Cortex of kidney (tissue), 1 donor: ENCODE measurements around the gene SH3PXD2A.
"Not testable (repeated sequence)": the region's sequence is repeated elsewhere in the genome, so short reads cannot be mapped to it uniquely, and the experiment has no call there.

Experiments
- DNase-seq: peaks from one replicate; lab custom pipeline; 2025; lab: John Stamatoyannopoulos, UW

The SH3PXD2A gene

GRCh38 chr10:103765168-103765567 is 90.2 kb downstream of the SH3PXD2A start:
- DNase-seq: no peak

- DNase-seq: no peak
These were observed 90.9 kb downstream of the SH3PXD2A start for GRCh38 chr10:103764296-103765088.

GRCh38 chr10:103763374-103764202 is 91.8 kb downstream of the SH3PXD2A start:
- DNase-seq: no peak

- no peak for DNase-seq
These were observed 92.5 kb downstream of the SH3PXD2A start for GRCh38 chr10:103762916-103763315.

- DNase-seq: no peak
These were observed 93.2 kb downstream of the SH3PXD2A start for GRCh38 chr10:103762162-103762561.

GRCh38 chr10:103761075-103761920 is 94.1 kb downstream of the SH3PXD2A start:
- no peak for DNase-seq

GRCh38 chr10:103760233-103760632 is 95.1 kb downstream of the SH3PXD2A start:
- DNase-seq: not testable (repeated sequence)

- no peak for DNase-seq
These were observed 96.1 kb downstream of the SH3PXD2A start for GRCh38 chr10:103759100-103759781.

- no peak for DNase-seq
These were observed 97.1 kb downstream of the SH3PXD2A start for GRCh38 chr10:103758294-103758681.

GRCh38 chr10:103757531-103758293 is 97.7 kb downstream of the SH3PXD2A start:
- DNase-seq: no peak

- DNase-seq: no peak
These were observed 99.0 kb downstream of the SH3PXD2A start for GRCh38 chr10:103756277-103756869.

GRCh38 chr10:103752680-103753248 is 102.6 kb downstream of the SH3PXD2A start:
- no peak for DNase-seq

GRCh38 chr10:103751667-103752290 is 103.6 kb downstream of the SH3PXD2A start:
- DNase-seq: no peak

- DNase-seq: no peak
These were observed 104.5 kb downstream of the SH3PXD2A start for GRCh38 chr10:103750836-103751235.

- no peak for DNase-seq
These were observed 105.6 kb downstream of the SH3PXD2A start for GRCh38 chr10:103749779-103750178.

- DNase-seq: no peak
These were observed 107.4 kb downstream of the SH3PXD2A start for GRCh38 chr10:103748020-103748419.

GRCh38 chr10:103747193-103747865 is 108.0 kb downstream of the SH3PXD2A start:
- no peak for DNase-seq

GRCh38 chr10:103746598-103746997 is 108.8 kb downstream of the SH3PXD2A start:
- DNase-seq: no peak
